Fibroblast of skin of left biceps (primary cell): ENCODE measurements around the gene PDP2.

Experiments
- DNase-seq, 2 experiments: peaks; one replicate each; pipeline ENCODE4 v3.0.0-alpha.2; 2013; ENCODE audit warnings: low read depth in 2 of 2

Gene PDP2

GRCh38 chr16:66935314-66936011 is 55.1 kb downstream of the PDP2 start, which contains the start of gene CES2:
Gene CES2, plus strand, starts transcription at chr16:66935516. Its CDS starts 120 bp downstream, at chr16:66935636.
- DNase-seq: no peak

- no peak for DNase-seq
Measured at GRCh38 chr16:66936462-66936861, 56.1 kb downstream of the PDP2 start.

- no peak for DNase-seq
Measured at GRCh38 chr16:66936889-66937554, 56.7 kb downstream of the PDP2 start.

GRCh38 chr16:66937725-66938337 is 57.5 kb downstream of the PDP2 start:
- no peak for DNase-seq

- DNase-seq: no peak
Measured at GRCh38 chr16:66939366-66939765, 59.1 kb downstream of the PDP2 start.

GRCh38 chr16:66940236-66940635 is 59.9 kb downstream of the PDP2 start:
- DNase-seq: no peak
